HG02970 (cell line): ENCODE data around the gene DDR2.

ENCODE experiments used
- ATAC-seq: cut with Tn5 transposase; IDR thresholded peaks from one replicate; pipeline ENCODE4 v1.9.1; 2021; ENCODE audit warnings: mild to moderate bottlenecking, moderate library complexity, moderate number of reproducible peaks; ENCODE audit not compliant: unreplicated experiment, low FRiP score

DDR2 gene

DNA sequence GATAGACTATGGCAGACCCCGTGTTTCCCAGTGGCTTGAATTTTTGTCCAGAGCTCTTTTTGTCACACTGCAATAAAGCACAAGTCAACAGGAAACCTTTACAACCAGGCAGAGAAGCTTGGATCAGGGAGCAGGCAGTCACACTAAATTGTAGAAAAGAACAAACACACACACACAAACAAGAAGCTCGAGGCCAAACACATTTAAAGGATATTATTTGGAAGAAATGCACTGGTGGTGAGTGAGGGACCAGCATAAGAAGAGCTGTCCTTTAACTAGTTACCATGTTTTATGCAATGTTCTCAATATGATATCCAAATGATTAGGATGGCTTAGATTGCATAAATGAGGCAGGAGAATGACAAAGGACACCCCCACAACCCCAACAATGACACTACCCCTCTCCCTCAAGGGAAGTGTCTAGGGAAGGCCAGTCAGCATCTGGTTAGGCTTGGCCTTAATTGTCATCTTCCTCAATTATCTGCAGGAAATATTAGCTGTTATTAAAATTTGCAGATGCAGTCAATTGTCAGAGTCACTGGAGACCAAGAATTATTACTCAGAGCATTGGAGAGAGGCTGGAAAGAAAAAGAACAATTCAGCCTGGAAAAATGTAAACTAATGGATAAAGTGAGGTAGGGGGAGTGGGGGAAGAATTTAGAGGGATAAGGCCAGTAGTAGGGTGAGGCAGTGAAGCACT lies 35.3 kb downstream of the DDR2 start:
- no peak for ATAC-seq

- no peak for ATAC-seq
These were observed 38.8 kb downstream of the DDR2 start for GRCh38 chr1:162670928-162671663.

DNA sequence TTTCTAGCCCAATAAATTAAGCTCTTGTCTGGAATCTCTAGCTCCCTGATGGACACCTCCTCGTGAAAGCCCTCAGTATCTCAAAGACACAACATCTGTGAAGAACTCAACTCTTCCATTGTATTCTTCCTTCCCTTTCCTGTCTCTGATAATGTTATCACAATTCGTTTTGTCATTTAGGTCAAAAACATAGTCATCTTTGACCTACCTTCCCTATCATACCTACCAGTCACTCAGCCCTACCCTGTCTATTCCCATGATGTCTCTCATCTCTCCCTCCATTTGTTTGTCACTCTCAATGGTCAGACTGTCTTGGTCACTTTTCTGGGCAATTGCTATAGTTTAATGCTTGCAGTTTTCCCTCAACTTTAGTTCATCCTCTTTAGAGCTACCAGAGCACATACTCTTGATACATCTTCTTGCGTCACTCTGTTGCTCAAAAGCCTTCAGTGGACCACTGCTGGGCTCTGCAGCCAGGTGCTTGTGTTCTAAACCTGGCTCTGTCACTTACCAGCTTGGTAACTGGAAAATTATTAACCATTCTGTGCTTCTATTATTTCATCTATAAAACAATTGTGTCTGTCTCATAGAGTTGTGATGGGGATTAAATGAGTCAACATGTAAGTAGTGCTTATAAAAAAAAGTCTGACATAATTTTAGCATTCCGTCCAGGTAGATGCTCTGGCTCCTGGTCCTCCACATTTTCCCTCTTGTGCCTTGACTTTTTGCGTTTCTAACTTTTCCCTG lies 39.6 kb downstream of the DDR2 start:
- no peak for ATAC-seq

DNA sequence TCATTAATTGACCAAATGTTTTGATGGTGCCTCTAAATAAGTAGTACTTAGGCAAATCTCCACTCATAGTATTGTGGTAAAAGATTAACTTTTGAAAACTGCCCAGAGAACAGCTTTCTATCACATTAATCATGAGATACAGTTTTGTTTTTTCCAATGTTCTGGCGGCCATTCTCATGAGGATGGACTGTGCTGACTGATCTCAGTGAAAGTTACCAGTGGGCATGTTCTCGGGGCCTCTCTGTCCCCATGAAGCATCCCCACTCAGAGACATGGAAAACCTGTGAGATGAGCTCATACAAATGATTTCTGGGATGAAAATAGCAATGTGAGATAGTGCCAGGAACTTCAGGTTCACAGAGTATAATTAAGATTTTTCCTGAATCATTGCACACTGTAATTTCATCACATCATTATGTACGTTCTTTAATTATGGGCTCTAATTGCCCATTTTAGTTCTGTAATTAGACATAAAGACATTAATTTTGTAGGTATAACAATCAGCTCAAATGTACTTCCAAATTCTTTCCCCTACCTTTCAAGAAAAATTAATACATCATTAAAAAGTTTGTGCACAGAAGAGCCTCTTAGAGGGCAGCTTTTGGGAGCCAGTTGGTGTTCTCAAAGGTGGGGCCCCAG lies 40.5 kb downstream of the DDR2 start:
- ATAC-seq = no peak

DNA sequence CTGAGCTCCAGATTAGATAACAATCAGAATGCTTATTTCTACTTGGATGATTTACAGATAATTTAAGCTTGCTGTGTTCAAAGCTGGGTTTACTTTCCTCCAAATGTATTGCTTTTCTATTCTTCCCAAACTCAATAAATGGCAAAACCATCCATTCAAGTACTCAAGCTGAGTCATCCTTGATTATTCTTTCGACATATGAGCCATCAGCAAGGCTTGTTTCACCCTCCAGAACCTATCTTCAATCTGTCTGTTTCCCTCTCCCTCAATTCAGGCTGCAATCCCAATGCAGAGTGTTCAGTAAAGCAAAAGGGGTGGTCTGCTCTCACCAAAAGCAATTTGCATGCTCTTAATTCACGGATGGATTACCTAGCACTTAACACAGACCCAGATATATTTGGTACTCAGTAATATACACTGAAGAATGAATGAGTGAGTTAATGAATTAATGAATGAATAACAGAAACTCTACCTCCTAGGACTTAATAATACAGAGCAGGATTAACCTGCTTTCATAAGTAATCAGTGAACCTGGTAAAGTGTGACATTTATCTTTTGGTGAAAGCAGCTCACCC lies 41.9 kb downstream of the DDR2 start:
- no peak for ATAC-seq

DNA sequence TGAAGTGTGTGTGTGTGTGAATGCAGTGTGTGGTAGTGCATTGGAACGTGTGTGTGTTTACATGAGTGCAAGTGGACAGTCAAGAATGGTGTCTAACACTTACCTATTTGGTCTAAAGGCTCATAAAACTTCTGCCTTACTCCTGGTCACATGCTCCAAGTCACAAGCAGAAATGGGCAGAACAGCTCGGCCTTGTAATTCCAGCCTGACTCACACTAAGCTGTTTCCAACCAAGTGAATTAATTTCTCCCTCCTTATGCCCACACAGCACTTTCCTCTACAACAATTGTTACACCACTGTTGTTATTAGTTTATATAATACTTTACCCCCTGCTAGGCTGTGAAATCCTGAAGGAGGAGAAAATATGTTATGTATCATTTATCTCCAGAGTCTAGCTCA lies 43.8 kb downstream of the DDR2 start:
- ATAC-seq = no peak

GRCh38 chr1:162676750-162677149 lies 44.5 kb downstream of the DDR2 start:
- no peak for ATAC-seq

- ATAC-seq = no peak
These were observed 45.5 kb downstream of the DDR2 start for GRCh38 chr1:162677607-162678371.

DNA sequence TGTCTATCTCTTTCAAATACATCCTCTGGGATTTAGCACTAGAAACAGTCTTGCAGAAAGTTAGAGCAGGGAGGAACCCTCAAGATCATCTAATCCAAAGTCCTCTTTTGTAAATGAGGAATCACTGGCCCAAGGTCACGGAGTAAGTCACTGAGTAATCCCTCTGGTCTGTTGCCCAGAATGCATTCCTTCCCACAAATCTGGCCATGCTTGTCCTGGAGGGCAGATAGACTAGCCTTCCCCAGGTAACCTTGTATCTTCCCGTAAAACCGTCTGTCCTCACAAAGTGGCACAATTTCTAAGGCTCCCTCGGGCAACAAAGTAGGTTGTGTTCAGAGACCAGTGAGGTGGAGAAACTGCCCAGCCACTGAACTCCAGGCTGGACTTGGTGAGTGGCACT lies 46.2 kb downstream of the DDR2 start:
- no peak for ATAC-seq

- ATAC-seq = no peak
These were observed 47.0 kb downstream of the DDR2 start for GRCh38 chr1:162679298-162679697.

- no peak for ATAC-seq
These were observed 48.3 kb downstream of the DDR2 start for GRCh38 chr1:162680419-162681121.

- ATAC-seq = no peak
These were observed 48.8 kb downstream of the DDR2 start for GRCh38 chr1:162681122-162681436.

- ATAC-seq = no peak
These were observed 49.8 kb downstream of the DDR2 start for GRCh38 chr1:162682013-162682419.

- ATAC-seq = no peak
These were observed 55.6 kb downstream of the DDR2 start for GRCh38 chr1:162687870-162688269.

DNA sequence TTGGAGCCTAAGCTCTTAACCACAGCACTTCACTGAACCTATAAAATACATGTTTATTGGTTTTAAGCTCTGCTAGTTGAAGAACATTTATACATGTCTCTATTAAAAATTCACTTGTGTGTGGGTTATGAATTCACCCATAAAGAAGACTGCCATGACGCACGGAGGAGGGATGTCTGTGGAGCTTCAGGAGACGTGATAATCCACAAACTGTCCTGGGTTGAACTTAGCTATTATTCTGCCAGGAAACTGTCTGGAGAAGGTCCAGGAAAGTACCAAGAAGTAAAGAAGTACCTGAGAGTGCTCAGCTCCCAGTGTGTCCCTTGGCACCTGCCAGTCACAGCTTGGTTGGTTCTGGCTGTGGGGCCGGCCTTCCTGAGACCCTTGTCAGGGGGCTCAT lies 56.3 kb downstream of the DDR2 start:
- ATAC-seq = no peak

DNA sequence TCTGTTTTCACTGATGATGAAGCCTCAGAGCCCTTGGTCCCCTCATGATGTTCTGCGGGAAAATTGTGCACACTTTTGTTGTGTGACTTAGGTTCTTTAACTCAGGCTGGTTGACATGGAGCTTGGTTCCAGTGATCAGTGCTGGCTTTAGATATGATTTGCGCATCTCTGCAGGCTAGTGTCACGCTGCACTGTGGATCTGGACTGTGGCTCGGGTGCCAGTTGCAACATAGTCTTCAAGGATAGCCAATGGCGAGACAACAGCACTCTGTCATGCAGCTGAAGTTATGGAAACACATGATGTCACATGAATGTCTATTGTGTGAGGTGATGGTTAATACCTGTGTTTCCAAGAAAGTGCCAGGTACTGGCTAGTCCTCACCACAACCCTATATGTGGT lies 56.7 kb downstream of the DDR2 start:
- ATAC-seq = no peak

GRCh38 chr1:162689745-162690671 lies 57.7 kb downstream of the DDR2 start:
- no peak for ATAC-seq

GRCh38 chr1:162690672-162691434 lies 58.6 kb downstream of the DDR2 start:
- no peak for ATAC-seq
